ENCODE measurements around the gene PRG3. TPM values are rescaled to one million over a fixed set of nuclear protein-coding genes. Genes with fewer than 3 reads are reported as not detected.

PRG3 gene
- total RNA-seq, 1 donor from 2014 or later = not detected

DNA sequence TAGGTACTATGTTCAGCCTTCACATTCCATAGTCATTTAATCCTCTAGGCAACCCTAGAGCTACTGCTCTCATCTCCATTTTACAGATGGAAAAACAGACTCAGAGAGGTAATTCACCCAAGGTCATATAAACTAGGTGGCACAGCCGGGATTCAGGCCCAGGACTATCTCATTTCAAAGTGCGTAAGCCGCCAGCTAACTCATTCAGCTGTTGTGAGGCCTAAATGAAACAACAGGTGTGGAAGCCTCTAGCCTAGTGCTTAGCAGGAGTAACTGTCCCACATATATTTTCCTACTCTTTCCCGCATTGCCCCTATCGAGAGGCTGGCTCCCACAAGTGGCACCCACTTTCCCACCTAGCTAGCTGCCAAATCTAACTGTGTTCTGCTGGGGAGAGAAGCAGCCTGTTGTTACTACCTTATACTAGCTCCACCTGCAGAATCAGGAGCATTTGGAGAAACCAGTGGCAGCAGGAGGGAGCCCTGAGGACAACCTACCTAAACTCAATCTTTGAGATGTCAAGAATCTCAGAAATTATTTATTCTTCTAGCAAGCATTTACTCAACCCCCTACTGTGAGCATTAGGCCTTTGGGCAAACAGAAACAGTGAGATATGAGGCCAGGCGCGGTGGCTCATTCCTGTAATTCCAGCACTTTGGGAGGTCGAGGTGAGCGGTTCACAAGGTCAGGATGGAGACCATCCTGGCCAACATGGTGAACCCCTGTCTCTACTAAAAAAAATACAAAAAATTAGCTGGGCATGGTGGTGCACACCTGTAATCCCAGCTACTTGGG lies 20.9 kb downstream of the PRG3 start:
- DNase-seq (ENCODE audit: low read depth) (no peak), FAIRE-seq (no peak)
- H3K36me3 ChIP-seq (ENCODE audit: control insufficient read depth, insufficient read depth, low read length) = no peaks in the 10 kb centered on the region
- TF ChIP-seq, protein P1, sequence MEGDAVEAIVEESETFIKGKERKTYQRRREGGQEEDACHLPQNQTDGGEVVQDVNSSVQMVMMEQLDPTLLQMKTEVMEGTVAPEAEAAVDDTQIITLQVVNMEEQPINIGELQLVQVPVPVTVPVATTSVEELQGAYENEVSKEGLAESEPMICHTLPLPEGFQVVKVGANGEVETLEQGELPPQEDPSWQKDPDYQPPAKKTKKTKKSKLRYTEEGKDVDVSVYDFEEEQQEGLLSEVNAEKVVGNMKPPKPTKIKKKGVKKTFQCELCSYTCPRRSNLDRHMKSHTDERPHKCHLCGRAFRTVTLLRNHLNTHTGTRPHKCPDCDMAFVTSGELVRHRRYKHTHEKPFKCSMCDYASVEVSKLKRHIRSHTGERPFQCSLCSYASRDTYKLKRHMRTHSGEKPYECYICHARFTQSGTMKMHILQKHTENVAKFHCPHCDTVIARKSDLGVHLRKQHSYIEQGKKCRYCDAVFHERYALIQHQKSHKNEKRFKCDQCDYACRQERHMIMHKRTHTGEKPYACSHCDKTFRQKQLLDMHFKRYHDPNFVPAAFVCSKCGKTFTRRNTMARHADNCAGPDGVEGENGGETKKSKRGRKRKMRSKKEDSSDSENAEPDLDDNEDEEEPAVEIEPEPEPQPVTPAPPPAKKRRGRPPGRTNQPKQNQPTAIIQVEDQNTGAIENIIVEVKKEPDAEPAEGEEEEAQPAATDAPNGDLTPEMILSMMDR (IDR thresholded peaks at IDR 0.05; ENCODE audit: insufficient read depth, low read length, severe bottlenecking) = no peak
- no peaks in the 10 kb centered on the region for H3K27me3 ChIP-seq (ENCODE audit: control insufficient read depth, insufficient read depth, low read length)
- no peak overlapping the region for H3K4me3 ChIP-seq (ENCODE audit: low read depth, low read length)

DNA sequence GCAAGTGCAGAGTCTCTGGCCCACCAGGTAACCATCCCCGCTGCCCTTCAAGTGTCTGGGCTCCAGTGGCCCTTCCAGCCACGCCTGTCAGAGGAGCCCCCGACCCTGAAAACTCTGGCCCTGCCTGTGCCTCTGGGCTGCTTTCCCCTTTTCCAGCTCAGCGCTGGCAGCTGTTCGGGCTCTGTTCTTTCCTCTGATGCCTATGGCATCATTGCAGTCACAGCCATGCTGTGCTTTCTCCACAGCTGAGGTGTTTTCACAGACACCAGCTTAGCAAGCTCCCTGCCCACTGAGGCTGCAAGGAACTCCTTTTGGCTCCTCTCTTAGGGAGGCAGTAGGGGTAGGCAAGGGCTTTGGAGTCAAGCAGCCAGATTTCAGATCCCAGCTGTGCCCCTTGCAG lies 21.6 kb downstream of the PRG3 start:
- no peak for FAIRE-seq
- TF ChIP-seq, protein P1 (IDR thresholded peaks at IDR 0.05; ENCODE audit: insufficient read depth, low read length, severe bottlenecking) = no peak

DNA sequence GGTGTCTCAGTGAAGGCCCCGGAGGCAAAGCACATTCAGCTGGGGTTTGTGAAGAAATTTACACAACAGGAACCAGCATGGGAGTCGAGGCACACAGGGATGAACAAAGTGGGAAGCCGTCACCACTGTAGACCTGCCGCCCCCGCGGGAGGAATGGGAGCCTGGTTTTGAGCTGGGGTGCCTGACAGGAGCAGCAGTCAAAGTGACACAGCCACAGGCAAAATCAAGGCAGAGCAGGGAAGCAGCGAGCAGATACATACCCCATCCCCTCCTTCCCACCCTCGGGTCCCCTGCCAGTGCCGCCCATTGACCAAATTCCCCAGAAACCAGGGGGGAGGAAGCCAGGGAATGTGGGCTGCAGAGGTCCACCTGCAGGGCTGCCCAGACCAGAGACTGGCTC lies 22.0 kb downstream of the PRG3 start:
- DNase-seq (ENCODE audit: low read depth) = no peak
- H3K4me3 ChIP-seq (ENCODE audit: low read depth, low read length) = no peak overlapping the region
- no peak for FAIRE-seq
- H3K27me3 ChIP-seq (ENCODE audit: control insufficient read depth, insufficient read depth, low read length) = no peaks in the 10 kb centered on the region
- H3K36me3 ChIP-seq (ENCODE audit: control insufficient read depth, insufficient read depth, low read length) = no peaks in the 10 kb centered on the region
- TF ChIP-seq, protein P1 (IDR thresholded peaks at IDR 0.05; ENCODE audit: insufficient read depth, low read length, severe bottlenecking) = no peak

More for the DNA sequence above, 21.6 kb downstream of the PRG3 start:
- H3K27me3 ChIP-seq (ENCODE audit: control insufficient read depth, insufficient read depth, low read length) = no peaks in the 10 kb centered on the region
- DNase-seq (ENCODE audit: low read depth) = no peak
- no peak overlapping the region for H3K4me3 ChIP-seq (ENCODE audit: low read depth, low read length)
- H3K36me3 ChIP-seq (ENCODE audit: control insufficient read depth, insufficient read depth, low read length) = no peaks in the 10 kb centered on the region

DNA sequence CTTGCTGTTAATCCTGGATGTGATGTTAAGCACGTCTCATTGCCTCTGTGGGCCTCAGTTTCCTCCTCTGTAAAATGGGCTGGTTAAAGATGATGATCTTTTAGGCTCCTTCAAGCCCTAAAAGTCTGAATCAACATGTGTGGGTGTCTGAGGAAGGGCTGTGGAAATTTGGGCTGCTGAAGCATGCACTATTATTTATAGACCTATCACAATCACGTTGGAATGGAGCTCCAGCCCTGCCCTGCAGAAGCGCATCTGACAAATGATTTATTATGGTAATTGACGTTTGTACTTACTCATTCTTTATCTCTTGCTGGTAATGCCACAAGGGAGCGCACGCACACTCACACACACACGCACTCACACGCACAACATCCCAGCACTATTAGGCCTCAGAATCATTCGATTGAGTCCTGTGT lies 22.4 kb downstream of the PRG3 start:
- FAIRE-seq = no peak
- Histone ChIP-seq H3K27me3 (ENCODE audit: control insufficient read depth, insufficient read depth, low read length) (no peaks in the 10 kb centered on the region), H3K4me3 (ENCODE audit: low read depth, low read length) (no peak overlapping the region), H3K36me3 (ENCODE audit: control insufficient read depth, insufficient read depth, low read length) (no peaks in the 10 kb centered on the region)
- no peak for DNase-seq (ENCODE audit: low read depth)
- TF ChIP-seq, protein P1 (IDR thresholded peaks at IDR 0.05; ENCODE audit: insufficient read depth, low read length, severe bottlenecking) = no peak

DNA sequence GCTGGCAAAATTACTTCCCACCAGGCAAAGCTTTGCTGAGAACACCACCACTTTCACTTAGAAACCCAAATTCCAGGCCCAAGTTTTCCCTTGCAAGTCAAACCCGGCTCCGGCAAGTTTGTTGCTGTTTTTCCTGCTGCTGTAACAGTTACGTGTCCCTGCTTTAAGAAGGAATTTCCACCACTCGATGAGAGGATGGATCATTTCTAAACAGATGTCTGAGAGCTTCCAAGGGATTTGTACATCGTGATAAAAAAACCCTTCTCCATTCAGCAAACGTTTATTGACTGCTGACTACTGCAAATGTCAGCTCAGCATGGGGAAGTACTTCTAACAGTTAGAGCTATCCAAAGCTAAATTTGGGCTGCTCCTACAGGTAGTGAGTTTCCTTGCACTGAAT lies 23.1 kb downstream of the PRG3 start:
- DNase-seq (ENCODE audit: low read depth) (no peak), FAIRE-seq (no peak)
- no peaks in the 10 kb centered on the region for H3K27me3 ChIP-seq (ENCODE audit: control insufficient read depth, insufficient read depth, low read length)
- TF ChIP-seq, protein P1 (IDR thresholded peaks at IDR 0.05; ENCODE audit: insufficient read depth, low read length, severe bottlenecking) = no peak
- no peaks in the 10 kb centered on the region for H3K36me3 ChIP-seq (ENCODE audit: control insufficient read depth, insufficient read depth, low read length)
- H3K4me3 ChIP-seq (ENCODE audit: low read depth, low read length) = no peak overlapping the region

DNA sequence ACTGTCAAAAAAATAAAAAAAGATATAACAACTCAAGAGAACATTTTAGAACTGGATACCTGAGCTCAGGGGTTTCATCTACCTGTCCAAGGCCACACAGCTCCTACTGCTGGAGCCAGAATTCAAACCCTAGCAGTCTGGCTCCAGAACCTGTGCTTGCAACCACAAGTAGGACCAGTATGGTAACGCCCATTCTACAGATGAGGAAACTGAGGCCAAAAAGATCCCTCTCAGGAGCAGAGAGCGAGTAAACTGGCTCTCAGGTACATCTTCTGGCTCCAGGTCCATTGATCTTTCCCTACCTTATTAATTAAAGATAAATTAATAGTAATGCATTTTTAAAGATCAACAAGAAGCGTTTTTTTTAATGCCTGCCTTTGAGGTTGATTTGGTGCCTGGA lies 23.6 kb downstream of the PRG3 start:
- no peak for FAIRE-seq
- TF ChIP-seq, protein P1 (IDR thresholded peaks at IDR 0.05; ENCODE audit: insufficient read depth, low read length, severe bottlenecking) = no peak
- no peaks in the 10 kb centered on the region for H3K27me3 ChIP-seq (ENCODE audit: control insufficient read depth, insufficient read depth, low read length)

More for the DNA sequence above, 23.6 kb downstream of the PRG3 start:
- no peak for DNase-seq (ENCODE audit: low read depth)
- Histone ChIP-seq H3K4me3 (ENCODE audit: low read depth, low read length) (no peak overlapping the region), H3K36me3 (ENCODE audit: control insufficient read depth, insufficient read depth, low read length) (no peaks in the 10 kb centered on the region)
